Measurements from ENCODE around the gene SLC12A2. TPM values are rescaled to one million over a fixed set of nuclear protein-coding genes. Genes with fewer than 3 reads are reported as not detected.

The SLC12A2 gene
- polyA plus RNA-seq (ENCODE audit: insufficient read depth in 1 of 5, insufficient read length in 5 of 5, low replicate concordance in 1 of 5): 10 to 100 TPM; 40.8 to 83.6 (median 67.7) TPM
- long read RNA-seq, donor 1, full-length matches to known transcripts: 5 of 27 reads
- long read RNA-seq, donor 1, partial matches to known transcripts: 22 of 27 reads
- long read RNA-seq, donor 1, other reads (novel, unspliced or antisense): 0 of 27 reads
- long read RNA-seq, donor 2, full-length matches to known transcripts: 3 of 3 reads
- long read RNA-seq, donor 2, partial matches to known transcripts: 0 of 3 reads
- long read RNA-seq, donor 2, other reads (novel, unspliced or antisense): 0 of 3 reads
- long read RNA-seq, donor 3, full-length matches to known transcripts: 2 of 2 reads
- long read RNA-seq, donor 3, partial matches to known transcripts: 0 of 2 reads
- long read RNA-seq, donor 3, other reads (novel, unspliced or antisense): 0 of 2 reads
- long read RNA-seq, donor 4, full-length matches to known transcripts: 1 of 104 reads
- long read RNA-seq, donor 4, partial matches to known transcripts: 103 of 104 reads
- long read RNA-seq, donor 4, other reads (novel, unspliced or antisense): 0 of 104 reads
- long read RNA-seq, donor 5, full-length matches to known transcripts: 2 of 9 reads
- long read RNA-seq, donor 5, partial matches to known transcripts: 7 of 9 reads
- long read RNA-seq, donor 5, other reads (novel, unspliced or antisense): 0 of 9 reads
- long read RNA-seq, donor 6, full-length matches to known transcripts: 1 of 1 reads
- long read RNA-seq, donor 6, partial matches to known transcripts: 0 of 1 reads
- long read RNA-seq, donor 6, other reads (novel, unspliced or antisense): 0 of 1 reads
- long read RNA-seq, donor 7, partial matches to known transcripts: 8 of 9 reads
- long read RNA-seq, donor 7, other reads (novel, unspliced or antisense): 0 of 9 reads
- long read RNA-seq, donor 8: 0 reads

- peak; percentile 95 to 96 for DNase-seq
Observed at GRCh38 chr5:128083033-128083810, at the start of gene SLC12A2. Gene SLC12A2 (plus strand): TSS chr5:128083766. CDS start chr5:128083955, 189 bp downstream.

- DNase-seq: no peak
Observed at GRCh38 chr5:128035689-128036088, 47.9 kb upstream of the SLC12A2 start.

DNA sequence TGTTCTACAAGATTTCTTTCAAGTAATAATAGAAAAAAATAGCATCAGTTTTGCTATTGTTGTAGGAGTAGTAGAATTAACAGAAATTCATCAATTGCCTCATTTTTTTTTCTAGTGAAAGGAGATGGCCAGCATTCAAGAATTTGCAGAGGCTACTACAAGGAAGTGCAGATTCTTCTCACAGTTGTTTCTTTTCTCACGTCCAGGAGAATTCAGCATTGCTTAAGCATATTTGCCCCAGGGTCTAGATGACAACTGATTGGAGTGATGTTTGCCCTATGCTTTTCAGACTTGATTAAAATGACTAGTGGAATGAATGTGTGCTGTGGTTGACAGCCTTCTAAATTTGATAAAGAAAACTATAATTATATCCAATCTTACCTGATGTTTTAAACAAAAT is 46.6 kb upstream of the SLC12A2 start:
- DNase-seq: no peak

GRCh38 chr5:128038643-128039042 is 44.9 kb upstream of the SLC12A2 start:
- no peak for DNase-seq

DNA sequence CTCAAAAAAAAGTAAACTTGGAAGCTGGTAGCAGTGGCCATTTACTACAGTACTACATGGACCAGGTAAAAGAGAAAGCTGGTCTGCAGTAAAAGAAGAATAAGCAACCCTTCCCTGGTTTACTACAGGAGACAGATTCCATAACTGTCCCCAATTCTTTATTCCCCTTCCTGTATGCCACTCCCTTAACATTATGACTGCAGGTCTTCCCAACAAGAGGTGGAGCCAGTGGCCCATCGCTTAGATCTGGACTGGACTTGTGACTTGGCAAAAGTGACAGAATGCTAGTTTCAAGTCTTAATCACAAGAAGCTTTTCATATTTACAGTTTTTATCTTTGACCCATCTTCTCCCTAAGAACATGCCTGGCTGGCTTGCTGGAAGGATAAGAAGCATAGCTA is 42.6 kb upstream of the SLC12A2 start:
- no peak for DNase-seq

- DNase-seq: no peak
Observed at GRCh38 chr5:128052780-128053179, 30.8 kb upstream of the SLC12A2 start.

- peak; percentile 15 to 28 for DNase-seq
Observed at GRCh38 chr5:128053291-128053954, 30.1 kb upstream of the SLC12A2 start.

- no peak for DNase-seq
Observed at GRCh38 chr5:128060644-128061385, 22.8 kb upstream of the SLC12A2 start.

GRCh38 chr5:128062172-128062746 is 21.3 kb upstream of the SLC12A2 start:
- DNase-seq: no peak

GRCh38 chr5:128074171-128074570 is 9.4 kb upstream of the SLC12A2 start:
- no peak for DNase-seq

DNA sequence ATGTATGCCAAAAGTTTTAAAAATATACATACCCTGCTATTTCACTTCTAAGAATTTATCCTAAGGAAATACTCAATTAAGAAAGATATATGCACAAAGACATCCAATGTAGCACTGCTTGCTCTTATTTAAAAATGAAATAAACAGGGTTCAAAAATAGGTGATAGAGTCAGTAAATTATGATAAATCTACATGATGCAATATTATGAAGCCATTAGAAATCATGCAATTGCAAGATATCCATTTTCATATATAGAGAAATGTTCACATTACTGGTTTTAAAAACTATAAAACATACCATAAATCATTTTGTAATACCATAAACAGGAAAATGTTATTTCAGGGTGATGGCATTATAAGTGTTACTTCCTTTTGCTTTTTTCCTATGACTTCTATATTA is 8.6 kb upstream of the SLC12A2 start:
- no peak for DNase-seq

DNA sequence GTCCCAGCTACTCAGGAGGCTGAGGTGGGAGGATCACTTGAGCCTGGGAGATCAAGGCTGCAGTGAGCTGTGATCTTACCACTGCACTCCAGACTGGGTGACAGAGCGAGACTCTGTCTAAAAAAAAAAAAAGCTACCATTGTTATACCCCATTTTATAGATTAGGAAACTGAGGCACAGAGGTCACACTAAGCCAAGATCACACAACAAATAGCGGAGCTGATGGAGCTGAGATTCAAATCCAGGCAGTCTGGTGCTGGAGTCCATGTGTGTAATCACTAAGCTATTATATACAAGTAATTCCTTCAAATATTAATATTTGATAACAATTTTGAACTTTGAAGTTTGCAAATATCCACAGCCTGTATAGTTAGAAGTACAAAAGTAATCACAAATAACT is 6.0 kb upstream of the SLC12A2 start:
- no peak for DNase-seq

DNA sequence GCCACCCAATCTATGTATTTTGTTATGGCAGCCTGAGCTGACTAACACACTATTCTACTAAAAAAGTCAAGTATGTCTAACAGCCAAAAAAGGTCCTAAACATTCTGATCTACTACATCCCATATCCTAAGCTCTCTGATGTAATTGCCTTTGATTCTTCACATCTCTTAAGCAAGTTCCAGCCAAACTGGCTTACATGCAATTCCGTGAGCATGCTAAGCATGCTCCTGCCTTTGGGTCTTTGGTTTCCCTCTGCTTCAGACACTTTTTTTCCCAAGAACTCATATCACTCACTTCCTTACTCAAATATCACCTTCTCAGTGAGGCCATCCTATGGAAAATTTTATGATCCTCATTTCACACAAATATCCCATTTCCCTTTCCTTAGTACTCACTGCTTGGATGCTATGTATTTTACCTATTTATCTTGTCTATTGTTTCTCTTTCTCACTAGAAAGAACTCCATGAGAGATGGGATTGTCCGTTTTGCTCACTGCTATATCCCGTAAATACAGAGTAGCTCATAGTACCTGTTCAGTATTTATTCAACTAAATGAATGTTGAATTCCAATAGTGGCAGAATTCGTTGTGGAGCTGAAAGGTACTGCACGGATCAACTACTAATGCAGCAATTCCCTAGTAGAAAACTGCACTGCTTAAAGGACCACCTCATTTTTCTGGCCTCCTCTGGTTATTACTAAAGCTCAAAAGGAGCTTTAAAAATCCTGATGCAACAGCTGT is 2.3 kb upstream of the SLC12A2 start:
- DNase-seq: no peak

- no peak for DNase-seq
Observed at GRCh38 chr5:128082551-128083032, 974 bp upstream of the SLC12A2 start.

GRCh38 chr5:128083811-128084227 is 253 bp downstream of the SLC12A2 start:
- DNase-seq: peak; percentile 58 to 70

DNA sequence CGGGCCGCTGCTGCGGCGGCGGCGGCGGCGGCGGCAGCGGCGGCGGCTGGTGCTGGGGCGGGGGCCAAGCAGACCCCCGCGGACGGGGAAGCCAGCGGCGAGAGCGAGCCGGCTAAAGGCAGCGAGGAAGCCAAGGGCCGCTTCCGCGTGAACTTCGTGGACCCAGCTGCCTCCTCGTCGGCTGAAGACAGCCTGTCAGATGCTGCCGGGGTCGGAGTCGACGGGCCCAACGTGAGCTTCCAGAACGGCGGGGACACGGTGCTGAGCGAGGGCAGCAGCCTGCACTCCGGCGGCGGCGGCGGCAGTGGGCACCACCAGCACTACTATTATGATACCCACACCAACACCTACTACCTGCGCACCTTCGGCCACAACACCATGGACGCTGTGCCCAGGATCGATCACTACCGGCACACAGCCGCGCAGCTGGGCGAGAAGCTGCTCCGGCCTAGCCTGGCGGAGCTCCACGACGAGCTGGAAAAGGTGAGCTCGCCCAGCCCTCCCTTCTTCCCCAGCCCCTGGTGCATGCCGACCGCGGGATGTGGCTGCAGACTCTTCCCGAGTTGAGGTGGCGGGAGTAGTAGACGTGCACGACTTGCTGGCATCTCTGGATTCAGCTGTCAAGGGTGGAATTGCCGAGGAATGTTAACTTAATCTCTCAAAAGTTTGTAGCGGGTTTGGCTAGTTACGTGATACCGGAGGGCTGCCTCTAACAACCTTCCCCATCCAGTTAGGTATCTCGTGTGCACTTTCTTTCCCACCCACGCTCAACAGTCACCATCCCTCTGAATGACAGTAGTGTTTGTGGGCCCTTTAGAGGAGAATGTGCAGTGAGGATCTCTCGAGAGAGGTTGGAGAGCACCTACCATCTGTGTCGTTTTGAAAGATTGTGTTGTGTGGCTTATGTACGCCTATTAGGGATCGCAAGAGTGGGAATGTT is 932 bp downstream of the SLC12A2 start:
- DNase-seq: peak; percentile 19 to 29

DNA sequence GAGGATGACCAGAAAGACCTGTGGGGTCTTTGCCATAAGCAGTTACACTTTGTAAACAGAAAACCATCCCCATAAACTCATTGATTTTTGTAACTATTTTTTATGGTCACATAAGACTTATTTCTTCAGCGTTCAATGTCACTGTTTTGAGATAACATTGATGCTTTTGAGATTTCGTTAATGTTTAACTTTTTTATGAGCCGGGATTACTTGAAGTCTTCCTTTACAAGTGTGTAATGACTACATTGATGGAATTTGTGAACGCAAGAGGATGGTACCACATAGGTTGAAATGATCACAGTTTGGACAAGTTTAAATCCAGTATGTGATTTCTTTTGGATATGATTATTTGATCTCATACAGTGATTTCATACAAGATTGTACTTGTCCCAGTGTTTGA is 1.8 kb downstream of the SLC12A2 start:
- no peak for DNase-seq

DNA sequence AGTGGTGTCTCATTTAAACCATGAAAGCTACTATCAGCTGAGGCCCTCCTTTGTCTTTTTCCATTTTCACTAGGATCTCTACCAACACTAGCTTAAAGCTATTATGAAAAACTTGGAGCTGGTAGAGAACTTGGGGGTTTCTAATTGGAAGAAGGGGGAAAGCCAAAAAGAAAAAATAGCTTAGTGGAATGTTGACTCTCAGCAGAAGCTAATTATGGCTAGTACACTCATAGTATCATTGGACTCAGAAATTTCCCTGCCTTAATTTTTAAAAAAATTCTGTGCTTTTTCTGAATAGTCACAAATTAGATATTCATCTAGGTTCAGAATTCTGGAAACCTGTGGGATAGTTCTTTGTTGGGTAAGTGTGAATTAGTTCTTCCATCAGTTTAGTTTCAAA is 8.0 kb downstream of the SLC12A2 start:
- DNase-seq: no peak
